Esophagus squamous epithelium (tissue), 5 donors: Measurements from ENCODE around the gene UBE2O. TPM values are rescaled to one million over a fixed set of nuclear protein-coding genes. Genes with fewer than 3 reads are reported as not detected.

Source experiments
- DNase-seq: peaks from one replicate; lab custom pipeline; 2025; lab: John Stamatoyannopoulos, UW
- H3K27ac ChIP-seq, 4 donors: fragments of 200-600 bp; sonication (generic); one replicate each; pipeline ENCODE4 v1.5.1; 2016 to 2019; ENCODE audit warnings: mild to moderate bottlenecking in 1 of 4
- H3K27me3 ChIP-seq, 4 donors: fragments of 200-600 bp; sonication (generic); 1 replicate in 3 of 4; 2 replicates in 1 of 4; pipeline versions ENCODE4 v1.5.1 to v1.6.0; 2017 to 2021; ENCODE audit warnings: antibody characterized with exemption in 1 of 4
- H3K36me3 ChIP-seq, 3 donors: fragments of 200-600 bp; sonication (generic); one replicate each; pipeline ENCODE4 v1.5.1; 2016 to 2019
- H3K4me1 ChIP-seq, 3 donors: fragments of 200-600 bp; sonication (generic); one replicate each; pipeline ENCODE4 v1.5.1; 2017 to 2019
- H3K4me3 ChIP-seq, 4 donors: fragments of 200-600 bp; sonication (generic); 1 replicate in 3 of 4; 2 replicates in 1 of 4; pipeline ENCODE4 v1.5.1; 2016 to 2019; ENCODE audit warnings: mild to moderate bottlenecking in 2 of 4, moderate library complexity in 1 of 4
- H3K9me3 ChIP-seq, 3 donors: fragments of 200-600 bp; sonication (generic); one replicate each; pipeline ENCODE4 v1.5.1; 2016 to 2019
- CTCF ChIP-seq, 6 experiments: fragments of 450-650 bp in 4 of 6; fragments of 200-600 bp in 2 of 6; sonication (generic) in 2 of 6; IDR thresholded peaks; one replicate each; pipeline ENCODE4 v1.5.1; 2016 to 2019; ENCODE audit warnings: antibody characterized with exemption in 6 of 6, mild to moderate bottlenecking in 4 of 6, moderate library complexity in 4 of 6
- POLR2A ChIP-seq, 4 donors: fragments of 450-650 bp; IDR thresholded peaks; one replicate each; pipeline ENCODE4 v1.6.1; 2017; ENCODE audit warnings: antibody characterized with exemption in 4 of 4, mild to moderate bottlenecking in 4 of 4, moderate library complexity in 3 of 4
- WGBS, 2 donors: methylation state at CpG; one replicate each; pipeline ENCODE4 v1.1.5; 2018; 5-methylcytosine and 5-hydroxymethylcytosine counted together
- intact Hi-C: fragments of 100-400 bp; cut with DNase I; formaldehyde crosslinking; loops from one replicate; pipeline ENCODE4 v1.15.0; 2022
- total RNA-seq, 4 donors: library from RNA; depleted of rRNA; stranded (reverse); fragments of >200 nt; gene quantifications; one replicate each; pipeline ENCODE4 v1.1.0, GENCODE V29; 2016
- donor health status: DM: yes; HTN: yes; CAD: no.

Gene UBE2O
- total RNA-seq, 4 donors from 2014 or later: 11.9 to 19.8 (median 16.3) TPM

- H3K27me3 ChIP-seq: no peaks in the 10 kb centered on the region
- intact Hi-C loops: loop anchor here (5.0 to 10.0 kb wide), 3 partner anchors 50 to 463 kb away; partner anchors contain the start of genes FBF1 and RHBDF2
Measured at GRCh38 chr17:76407509-76407908, 45.4 kb downstream of the UBE2O start.

GRCh38 chr17:76405967-76406647 is 46.8 kb downstream of the UBE2O start:
- no peak for DNase-seq
- 72 to 89% methylated on average over 9 to 10 of the region's 16 CpGs for WGBS, 2 donors
- Histone ChIP-seq H3K4me1 (peaks cover 0 to 30% (median 0%) of the 10 kb centered on the region in 3 donors), H3K9me3 (no peaks in the 10 kb centered on the region), H3K27me3 (no peaks in the 10 kb centered on the region), H3K27ac (no peak overlapping the region), H3K4me3 (no peak overlapping the region), H3K36me3 (peaks cover 3 to 66% (median 19%) of the 10 kb centered on the region in 3 donors)
- TF ChIP-seq CTCF (IDR thresholded peaks at IDR 0.05) (no peak), POLR2A (IDR thresholded peaks at IDR 0.05) (no peak)
- intact Hi-C loops: loop anchor here (5.0 to 10.0 kb wide), 3 partner anchors 51 to 461 kb away; partner anchors contain the start of genes FBF1 and RHBDF2

More at GRCh38 chr17:76407509-76407908, 45.4 kb downstream of the UBE2O start:
- H3K9me3 ChIP-seq: no peaks in the 10 kb centered on the region
- WGBS, 2 donors: 80 to 100% methylated on average over 1 to 3 of the region's 4 CpGs
- no peak overlapping the region for H3K4me3 ChIP-seq
- H3K27ac ChIP-seq: no peak overlapping the region
- DNase-seq: no peak
- peaks cover 0 to 66% (median 11%) of the 10 kb centered on the region in 3 donors for H3K36me3 ChIP-seq
- TF ChIP-seq POLR2A (IDR thresholded peaks at IDR 0.05) (no peak), CTCF (IDR thresholded peaks at IDR 0.05) (no peak)
- H3K4me1 ChIP-seq: peaks cover 0 to 30% (median 0%) of the 10 kb centered on the region in 3 donors

- intact Hi-C loops: loop anchor here (5.0 to 10.0 kb wide), 3 partner anchors 52 to 461 kb away; partner anchors contain the start of genes FBF1 and RHBDF2
- peaks cover 5 to 66% (median 22%) of the 10 kb centered on the region in 3 donors for H3K36me3 ChIP-seq
- DNase-seq: no peak
- no peak for TF ChIP-seq CTCF (IDR thresholded peaks at IDR 0.05)
- no peak for TF ChIP-seq POLR2A (IDR thresholded peaks at IDR 0.05)
- H3K27me3 ChIP-seq: no peaks in the 10 kb centered on the region
- no peak overlapping the region for H3K4me3 ChIP-seq
- H3K27ac ChIP-seq: peak overlapping the region in 1 of 4 donors; percentile 25
- peaks cover 0 to 30% (median 0%) of the 10 kb centered on the region in 3 donors for H3K4me1 ChIP-seq
- WGBS, 2 donors: 74 to 92% methylated on average over 6 to 9 of the region's 9 CpGs
- H3K9me3 ChIP-seq: no peaks in the 10 kb centered on the region
Measured at GRCh38 chr17:76405607-76405966, 47.4 kb downstream of the UBE2O start.

GRCh38 chr17:76404976-76405563 is 47.9 kb downstream of the UBE2O start:
- Histone ChIP-seq H3K27ac (peak overlapping the region in 1 of 4 donors; percentile 25), H3K4me3 (no peak overlapping the region), H3K4me1 (peaks cover 0 to 30% (median 0%) of the 10 kb centered on the region in 3 donors), H3K9me3 (no peaks in the 10 kb centered on the region), H3K36me3 (peaks cover 10 to 66% (median 27%) of the 10 kb centered on the region in 3 donors), H3K27me3 (no peaks in the 10 kb centered on the region)
- DNase-seq: no peak
- TF ChIP-seq CTCF (IDR thresholded peaks at IDR 0.05) (no peak), POLR2A (IDR thresholded peaks at IDR 0.05) (no peak)
- intact Hi-C loops: loop anchor here (5.0 to 10.0 kb wide), 3 partner anchors 52 to 460 kb away; partner anchors contain the start of genes FBF1 and RHBDF2
- WGBS, 2 donors: 82 to 90% methylated on average over 15 to 19 of the region's 25 CpGs

GRCh38 chr17:76404256-76404655 is 48.7 kb downstream of the UBE2O start:
- H3K27me3 ChIP-seq: no peaks in the 10 kb centered on the region
- peaks cover 13 to 69% (median 34%) of the 10 kb centered on the region in 3 donors for H3K36me3 ChIP-seq
- H3K27ac ChIP-seq: no peak overlapping the region
- H3K9me3 ChIP-seq: no peaks in the 10 kb centered on the region
- 78 to 81% methylated on average over 6 of the region's 6 CpGs for WGBS, 2 donors
- no peak overlapping the region for H3K4me3 ChIP-seq
- no peak for DNase-seq
- intact Hi-C loops: loop anchor here (10.0 kb wide), 2 partner anchors 101 to 459 kb away; partner anchors contain the start of genes FBF1 and RHBDF2
- peaks cover 0 to 30% (median 0%) of the 10 kb centered on the region in 3 donors for H3K4me1 ChIP-seq
- TF ChIP-seq CTCF (IDR thresholded peaks at IDR 0.05): no peak
